ENCODE data around the gene GAS5.
"Not testable (repeated sequence)": the region's sequence is repeated elsewhere in the genome, so short reads cannot be mapped to it uniquely, and the experiment has no call there.

GAS5 gene

GRCh38 chr1:173869021-173869359 is 1.2 kb upstream of the GAS5 start:
- no peak for DNase-seq (ENCODE audit: low spot score)

- peak; percentile 96 for DNase-seq (ENCODE audit: low spot score)
Observed at GRCh38 chr1:173868266-173869020, 654 bp upstream of the GAS5 start, which contains the start of gene ZBTB37. Gene ZBTB37 (plus strand): TSS chr1:173868380. CDS start chr1:173870226, 1,846 bp downstream.

- DNase-seq (ENCODE audit: low spot score): no peak
Observed at GRCh38 chr1:173867141-173867752, 542 bp downstream of the GAS5 start.

GRCh38 chr1:173866413-173867115 is 1.2 kb downstream of the GAS5 start:
- no peak for DNase-seq (ENCODE audit: low spot score)

- no peak for DNase-seq (ENCODE audit: low spot score)
Observed at GRCh38 chr1:173865468-173866164, 2.2 kb downstream of the GAS5 start.

GRCh38 chr1:173864179-173864867 is 3.5 kb downstream of the GAS5 start:
- DNase-seq (ENCODE audit: low spot score): no peak

- DNase-seq (ENCODE audit: low spot score): no peak
Observed at GRCh38 chr1:173863224-173864161, 4.3 kb downstream of the GAS5 start.

GRCh38 chr1:173862769-173863223 is 5.0 kb downstream of the GAS5 start:
- no peak for DNase-seq (ENCODE audit: low spot score)

- DNase-seq (ENCODE audit: low spot score): not testable (repeated sequence)
Observed at GRCh38 chr1:173862146-173862768, 5.5 kb downstream of the GAS5 start.

- DNase-seq (ENCODE audit: low spot score): no peak
Observed at GRCh38 chr1:173861731-173862145, 6.1 kb downstream of the GAS5 start.

GRCh38 chr1:173860065-173860464 is 7.7 kb downstream of the GAS5 start:
- no peak for DNase-seq (ENCODE audit: low spot score)

GRCh38 chr1:173859547-173859946 is 8.2 kb downstream of the GAS5 start:
- not testable (repeated sequence) for DNase-seq (ENCODE audit: low spot score)

GRCh38 chr1:173857363-173857917 is 10.3 kb downstream of the GAS5 start:
- DNase-seq (ENCODE audit: low spot score): no peak

- no peak for DNase-seq (ENCODE audit: low spot score)
Observed at GRCh38 chr1:173856903-173857302, 10.9 kb downstream of the GAS5 start.

- DNase-seq (ENCODE audit: low spot score): no peak
Observed at GRCh38 chr1:173856014-173856413, 11.8 kb downstream of the GAS5 start.

GRCh38 chr1:173853074-173853473 is 14.7 kb downstream of the GAS5 start:
- DNase-seq (ENCODE audit: low spot score): no peak

- no peak for DNase-seq (ENCODE audit: low spot score)
Observed at GRCh38 chr1:173852105-173852504, 15.7 kb downstream of the GAS5 start.

- DNase-seq (ENCODE audit: low spot score): no peak
Observed at GRCh38 chr1:173832748-173833147, 35.0 kb downstream of the GAS5 start.

GRCh38 chr1:173827611-173828010 is 40.2 kb downstream of the GAS5 start:
- no peak for DNase-seq (ENCODE audit: low spot score)

Measured in D341Med (cell line).